ENCODE measurements around the gene SLC35F2. TPM values are rescaled to one million over a fixed set of nuclear protein-coding genes. Genes with fewer than 3 reads are reported as not detected.
"Not testable (repeated sequence)": the region's sequence is repeated elsewhere in the genome, so short reads cannot be mapped to it uniquely, and the experiment has no call there.

Gene SLC35F2
- polyA plus RNA-seq, 6 donors from 2014 or later: 20.6 to 37.1 (median 23.3) TPM

DNA sequence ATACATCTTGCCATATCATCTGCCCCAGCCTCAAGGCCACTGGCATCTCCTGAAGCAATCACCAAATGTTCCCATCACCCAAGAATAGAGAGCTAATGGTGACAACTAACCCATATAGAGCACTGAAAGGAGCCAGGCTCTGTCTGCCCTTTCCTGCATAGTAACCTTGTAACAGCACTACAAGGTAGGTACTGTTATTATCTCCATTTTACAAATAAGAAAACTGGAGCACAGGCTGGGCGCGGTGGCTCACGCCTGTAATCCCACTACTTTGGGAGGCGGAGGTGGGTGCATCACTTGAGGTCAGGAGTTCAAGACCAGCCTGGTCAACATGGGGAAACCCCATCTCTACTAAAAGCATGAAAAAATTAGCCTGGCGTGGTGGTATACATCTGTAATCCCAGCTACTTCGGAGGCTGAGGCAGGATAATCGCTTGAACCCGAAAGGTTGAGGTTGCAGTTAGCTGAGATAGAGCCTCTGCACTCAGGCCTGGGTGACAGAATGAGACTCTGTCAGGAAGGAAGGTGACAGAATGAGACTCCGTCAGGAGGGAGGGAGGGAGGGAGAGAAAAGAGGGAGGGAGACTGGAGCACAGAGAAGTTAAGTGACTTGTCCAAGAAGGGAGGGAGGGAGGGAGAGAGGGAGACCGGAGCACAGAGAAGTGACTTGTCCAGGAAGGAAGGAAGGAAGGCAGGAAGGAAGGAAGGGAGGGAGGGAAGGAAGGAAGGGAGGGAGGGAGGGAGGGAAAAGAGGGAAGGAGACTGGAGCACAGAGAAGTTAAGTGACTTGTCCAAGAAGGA, 2.2 kb downstream of the SLC35F2 start:
- ATAC-seq (ENCODE audit: low read depth in 2 of 2) (no peak), DNase-seq (no peak)
- H3K36me3 Mint-ChIP-seq: no peaks in the 10 kb centered on the region
- H3K27ac Mint-ChIP-seq: peak overlapping the region in 2 of 6 donors; percentile 81 to 91
- H3K9me3 Mint-ChIP-seq: no peaks in the 10 kb centered on the region
- peak overlapping the region in 5 of 8 donors; percentile 37 to 95 (median 63) for H3K4me3 Mint-ChIP-seq
- peaks cover 32 to 50% (median 37%) of the 10 kb centered on the region in 3 donors for H3K4me1 Mint-ChIP-seq
- no peaks in the 10 kb centered on the region for H3K27me3 Mint-ChIP-seq

GRCh38 chr11:107853070-107853469, 5.5 kb downstream of the SLC35F2 start:
- ATAC-seq (ENCODE audit: low read depth in 2 of 2) (no peak), DNase-seq (no peak)
- Mint-ChIP-seq H3K27me3 (no peaks in the 10 kb centered on the region), H3K27ac (peak overlapping the region in 2 of 6 donors; percentile 15 to 66), H3K4me3 (no peak overlapping the region), H3K4me1 (peaks cover 37 to 53% (median 43%) of the 10 kb centered on the region in 3 donors), H3K9me3 (no peaks in the 10 kb centered on the region), H3K36me3 (no peaks in the 10 kb centered on the region)

DNA sequence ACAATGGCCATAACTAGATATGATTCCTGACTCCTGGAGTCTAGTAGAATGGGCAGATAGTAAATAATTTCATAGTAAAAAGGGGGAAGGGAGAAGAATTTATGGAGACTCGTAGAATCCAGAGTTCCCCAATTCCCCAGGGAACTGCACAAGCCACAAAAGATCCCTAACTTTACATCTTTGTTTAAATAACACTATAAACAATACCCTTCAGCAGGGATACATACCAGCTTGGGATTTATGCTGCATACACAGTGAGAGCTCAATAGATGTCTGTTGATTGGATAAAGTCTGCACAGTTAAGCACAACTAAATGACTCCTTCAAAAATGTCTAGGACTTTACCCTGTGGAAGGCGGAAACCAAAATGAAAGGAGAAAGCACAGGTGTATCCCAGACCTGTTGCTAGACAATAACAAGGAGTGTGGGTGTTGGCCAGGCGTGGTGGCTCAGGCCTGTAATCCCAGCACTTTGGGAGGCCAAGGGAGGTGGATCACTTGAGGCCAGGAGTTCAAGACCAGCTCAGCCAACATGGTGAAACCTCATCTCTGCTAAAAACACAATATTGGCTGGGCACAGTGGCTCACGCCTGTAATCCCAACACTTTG, 6.8 kb downstream of the SLC35F2 start:
- Mint-ChIP-seq H3K4me3 (no peak overlapping the region), H3K27ac (no peak overlapping the region), H3K9me3 (no peaks in the 10 kb centered on the region), H3K27me3 (no peaks in the 10 kb centered on the region), H3K4me1 (peaks cover 37 to 48% (median 46%) of the 10 kb centered on the region in 3 donors), H3K36me3 (no peaks in the 10 kb centered on the region)
- DNase-seq (no peak), ATAC-seq (ENCODE audit: low read depth in 2 of 2) (no peak)

DNA sequence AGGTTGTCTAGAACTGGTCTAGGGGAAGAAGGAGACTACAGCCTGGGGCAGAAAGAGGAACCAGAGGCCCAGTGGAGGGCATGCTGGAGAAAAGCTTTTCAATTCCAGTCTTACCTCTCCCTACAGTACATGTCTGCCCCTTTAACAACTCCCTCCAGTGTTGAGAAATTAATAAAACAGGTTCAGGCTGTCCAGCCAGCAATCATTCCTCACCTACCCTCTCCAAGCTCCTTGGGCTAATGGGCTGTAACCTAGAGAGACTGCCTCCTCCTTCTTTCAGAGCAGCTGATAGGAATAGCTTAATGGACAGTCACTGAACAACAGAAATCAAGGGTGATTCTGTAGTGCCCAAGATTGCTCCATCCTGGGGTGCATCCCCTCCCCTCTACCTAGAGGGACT, 8.8 kb downstream of the SLC35F2 start:
- no peaks in the 10 kb centered on the region for H3K9me3 Mint-ChIP-seq
- no peaks in the 10 kb centered on the region for H3K36me3 Mint-ChIP-seq
- ATAC-seq (ENCODE audit: low read depth in 2 of 2): no peak
- H3K27me3 Mint-ChIP-seq: no peaks in the 10 kb centered on the region
- no peak for DNase-seq
- no peak overlapping the region for H3K4me3 Mint-ChIP-seq
- H3K27ac Mint-ChIP-seq: peak overlapping the region in 1 of 6 donors; percentile 89
- peaks cover 32 to 39% (median 37%) of the 10 kb centered on the region in 3 donors for H3K4me1 Mint-ChIP-seq

DNA sequence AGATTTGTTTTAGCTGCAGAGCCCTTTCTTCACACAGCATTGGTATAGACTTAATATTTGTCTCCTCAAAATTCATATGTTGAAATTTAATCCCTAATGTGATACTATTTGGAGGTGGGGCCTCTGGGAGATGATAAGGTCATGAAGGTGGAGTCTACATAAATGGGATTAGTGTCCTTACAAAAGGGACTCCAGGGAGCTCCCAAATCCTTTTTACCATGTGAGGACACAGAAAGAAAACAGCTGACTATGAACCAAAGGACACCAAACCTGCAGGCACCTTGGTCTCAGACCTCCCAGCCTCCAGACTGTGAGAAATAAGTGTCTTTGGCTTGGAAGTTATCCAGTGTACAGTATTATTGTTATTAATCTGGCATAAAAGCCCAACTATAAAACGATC, 10.2 kb downstream of the SLC35F2 start:
- Mint-ChIP-seq H3K27ac (peak overlapping the region in 2 of 6 donors; percentile 29 to 30), H3K36me3 (no peaks in the 10 kb centered on the region), H3K4me1 (peaks cover 32 to 40% (median 38%) of the 10 kb centered on the region in 3 donors), H3K27me3 (no peaks in the 10 kb centered on the region), H3K4me3 (no peak overlapping the region), H3K9me3 (no peaks in the 10 kb centered on the region)
- ATAC-seq (ENCODE audit: low read depth in 2 of 2) (no peak), DNase-seq (no peak)

- H3K9me3 Mint-ChIP-seq: no peaks in the 10 kb centered on the region
- H3K27me3 Mint-ChIP-seq: no peaks in the 10 kb centered on the region
- peak overlapping the region in 3 of 6 donors; percentile 19 to 84 (median 29) for H3K27ac Mint-ChIP-seq
- H3K4me1 Mint-ChIP-seq: peaks cover 34 to 42% (median 39%) of the 10 kb centered on the region in 3 donors
- no peak for DNase-seq
- no peak overlapping the region for H3K4me3 Mint-ChIP-seq
- no peak for ATAC-seq (ENCODE audit: low read depth in 2 of 2)
- H3K36me3 Mint-ChIP-seq: no peaks in the 10 kb centered on the region
These were observed 11.4 kb downstream of the SLC35F2 start for GRCh38 chr11:107847184-107847583.

DNA sequence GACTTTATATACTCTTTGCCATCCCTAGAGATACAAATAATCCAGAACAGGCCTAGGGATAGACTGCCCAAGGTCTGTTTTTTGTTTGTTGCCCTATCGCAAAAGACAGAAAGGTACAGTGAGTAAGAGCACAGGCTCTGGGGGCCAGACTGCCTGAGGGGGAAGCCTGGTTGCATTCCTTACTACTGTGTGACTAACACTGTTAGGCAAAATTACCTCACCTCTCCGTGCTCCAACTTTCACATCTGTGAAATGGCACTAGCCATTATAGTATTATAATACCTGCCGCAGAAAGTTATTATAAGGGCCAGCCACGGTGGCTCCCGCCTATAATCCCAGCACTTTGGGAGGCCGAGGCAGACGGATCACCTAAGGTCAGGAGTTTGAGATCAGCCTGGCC, 14.5 kb downstream of the SLC35F2 start:
- no peak for ATAC-seq (ENCODE audit: low read depth in 2 of 2)
- Mint-ChIP-seq H3K9me3 (no peaks in the 10 kb centered on the region), H3K27me3 (no peaks in the 10 kb centered on the region), H3K27ac (peak overlapping the region in 1 of 6 donors; percentile 4), H3K4me3 (no peak overlapping the region), H3K36me3 (no peaks in the 10 kb centered on the region), H3K4me1 (peaks cover 34 to 44% (median 41%) of the 10 kb centered on the region in 3 donors)
- DNase-seq: no peak

- DNase-seq: no peak
- no peaks in the 10 kb centered on the region for H3K36me3 Mint-ChIP-seq
- H3K27ac Mint-ChIP-seq: no peak overlapping the region
- ATAC-seq (ENCODE audit: low read depth in 2 of 2): no peak
- H3K9me3 Mint-ChIP-seq: no peaks in the 10 kb centered on the region
- H3K4me1 Mint-ChIP-seq: peaks cover 25 to 31% (median 30%) of the 10 kb centered on the region in 3 donors
- no peaks in the 10 kb centered on the region for H3K27me3 Mint-ChIP-seq
- no peak overlapping the region for H3K4me3 Mint-ChIP-seq
These were observed 16.0 kb downstream of the SLC35F2 start for GRCh38 chr11:107842412-107843100.

GRCh38 chr11:107840129-107840484, 18.5 kb downstream of the SLC35F2 start:
- peaks cover 20 to 26% (median 24%) of the 10 kb centered on the region in 3 donors for H3K4me1 Mint-ChIP-seq
- DNase-seq (no peak), ATAC-seq (ENCODE audit: low read depth in 2 of 2) (no peak)
- H3K4me3 Mint-ChIP-seq: no peak overlapping the region
- peak overlapping the region in 2 of 6 donors; percentile 63 to 96 for H3K27ac Mint-ChIP-seq
- H3K9me3 Mint-ChIP-seq: no peaks in the 10 kb centered on the region
- H3K27me3 Mint-ChIP-seq: no peaks in the 10 kb centered on the region
- H3K36me3 Mint-ChIP-seq: no peaks in the 10 kb centered on the region

DNA sequence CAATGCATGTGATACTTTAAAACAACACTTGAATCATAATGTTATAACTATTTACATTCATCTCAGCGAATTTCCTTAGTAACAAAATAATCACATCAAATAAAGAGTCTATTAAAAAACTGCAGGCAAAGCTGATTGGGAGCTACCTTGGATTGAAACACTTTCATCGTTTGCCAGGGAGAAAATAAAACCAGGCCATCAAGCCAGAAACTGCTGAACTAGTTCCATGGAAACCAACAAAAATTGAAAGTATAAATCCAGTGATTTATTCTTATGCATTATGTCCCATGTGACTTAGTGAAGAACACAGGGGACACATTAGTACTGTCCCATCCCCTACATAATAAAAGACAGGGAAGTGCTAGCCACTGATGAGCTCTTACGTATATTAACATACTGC, 21.7 kb downstream of the SLC35F2 start:
- ATAC-seq (ENCODE audit: low read depth in 2 of 2) (no peak), DNase-seq (no peak)
- H3K4me3 Mint-ChIP-seq: no peak overlapping the region
- no peaks in the 10 kb centered on the region for H3K27me3 Mint-ChIP-seq
- no peaks in the 10 kb centered on the region for H3K36me3 Mint-ChIP-seq
- H3K27ac Mint-ChIP-seq: no peak overlapping the region
- no peaks in the 10 kb centered on the region for H3K9me3 Mint-ChIP-seq
- peaks cover 17 to 33% (median 22%) of the 10 kb centered on the region in 3 donors for H3K4me1 Mint-ChIP-seq

DNA sequence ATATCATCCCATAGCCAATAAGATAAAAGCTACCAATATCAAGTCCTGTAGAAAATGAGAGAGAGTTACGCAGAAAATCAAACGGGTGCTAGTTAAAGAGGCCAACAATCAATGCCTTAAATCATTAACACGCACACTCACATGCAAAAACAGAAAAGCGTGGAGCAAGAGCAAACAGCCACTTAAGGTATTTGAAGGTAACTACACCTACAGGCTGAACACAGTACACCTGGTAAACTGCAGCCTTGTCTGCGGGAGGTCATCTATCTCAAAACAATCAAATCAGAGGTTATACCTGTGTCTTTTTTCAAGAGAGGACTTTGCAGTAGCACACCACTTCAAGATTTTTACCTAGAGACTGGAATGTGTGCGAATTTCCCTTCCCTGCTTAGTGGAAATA, 23.6 kb downstream of the SLC35F2 start:
- H3K4me3 Mint-ChIP-seq: no peak overlapping the region
- peaks cover 3 to 22% (median 14%) of the 10 kb centered on the region in 3 donors for H3K4me1 Mint-ChIP-seq
- DNase-seq (no peak), ATAC-seq (ENCODE audit: low read depth in 2 of 2) (no peak)
- H3K36me3 Mint-ChIP-seq: no peaks in the 10 kb centered on the region
- no peaks in the 10 kb centered on the region for H3K9me3 Mint-ChIP-seq
- no peaks in the 10 kb centered on the region for H3K27me3 Mint-ChIP-seq
- no peak overlapping the region for H3K27ac Mint-ChIP-seq

DNA sequence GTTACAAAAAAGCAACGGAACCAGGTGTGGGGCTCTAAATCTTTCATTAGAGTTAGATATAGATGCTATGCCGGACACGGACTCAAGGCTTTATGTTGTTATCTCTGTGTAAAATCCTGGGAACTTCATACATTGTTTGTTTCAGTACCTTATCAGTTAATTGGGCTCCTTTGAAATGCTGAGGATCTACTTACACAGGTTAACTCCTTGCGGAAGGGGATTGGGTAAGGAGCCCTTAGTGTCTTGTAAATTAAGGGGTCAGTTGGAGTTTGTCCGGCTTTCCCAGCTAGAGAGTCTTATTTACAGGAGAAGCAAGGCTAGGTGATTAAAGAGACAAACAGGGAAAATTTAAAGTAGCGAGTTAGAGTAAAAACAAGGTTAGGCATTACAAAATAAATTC, 24.7 kb downstream of the SLC35F2 start:
- not testable (repeated sequence) for H3K27me3 Mint-ChIP-seq; ATAC-seq (ENCODE audit: low read depth in 2 of 2); H3K36me3 Mint-ChIP-seq; H3K9me3 Mint-ChIP-seq; H3K4me3 Mint-ChIP-seq; DNase-seq
- Mint-ChIP-seq H3K27ac (peak overlapping the region in 1 of 6 donors; percentile 71), H3K4me1 (peaks cover 1 to 17% (median 10%) of the 10 kb centered on the region in 3 donors)

DNA sequence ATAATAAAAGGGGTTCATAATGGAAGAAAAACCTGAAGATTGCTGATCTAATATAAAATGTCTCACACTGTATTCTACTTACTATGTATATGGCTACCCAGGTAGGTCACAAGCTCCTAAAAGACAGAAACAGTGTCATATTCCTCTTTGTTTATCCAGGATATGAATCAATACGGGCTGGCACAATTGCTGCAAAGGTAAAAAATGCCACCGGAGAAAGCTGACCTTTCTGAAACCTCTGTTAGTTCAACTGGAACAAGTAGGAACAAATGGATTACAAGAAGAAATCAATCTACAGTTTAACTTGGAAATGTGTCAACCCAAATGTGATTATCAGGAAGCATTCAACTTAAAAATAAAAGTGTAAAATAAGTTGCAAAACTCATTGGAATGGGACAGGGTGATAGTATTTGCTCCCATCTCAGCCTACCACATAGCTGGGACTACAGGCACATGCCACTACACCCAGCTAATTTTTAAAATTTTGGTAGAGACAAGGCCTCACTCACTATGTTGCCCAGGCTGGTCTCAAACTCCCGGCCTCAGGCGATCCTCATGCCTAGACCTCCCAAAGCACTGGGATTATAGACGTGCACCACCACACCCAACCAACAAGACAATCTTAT, 27.6 kb downstream of the SLC35F2 start:
- Mint-ChIP-seq H3K4me1 (peaks cover 1 to 21% (median 10%) of the 10 kb centered on the region in 3 donors), H3K36me3 (no peaks in the 10 kb centered on the region), H3K4me3 (no peak overlapping the region), H3K27me3 (no peaks in the 10 kb centered on the region), H3K9me3 (no peaks in the 10 kb centered on the region), H3K27ac (peak overlapping the region in 1 of 6 donors; percentile 17)
- DNase-seq: no peak
- no peak for ATAC-seq (ENCODE audit: low read depth in 2 of 2)
